CD4-positive, alpha-beta memory T cell (primary cell): ENCODE measurements around the gene NCOA3. TPM values are rescaled to one million over a fixed set of nuclear protein-coding genes. Genes with fewer than 3 reads are reported as not detected.

Source experiments
- CTCF ChIA-PET: fragments of 350-600 bp; sonication (Branson Sonifier 250); formaldehyde crosslinking; loops from one replicate; lab custom pipeline; 2021; ENCODE audit warnings: inconsistent platforms; ENCODE audit not compliant: partially characterized antibody; lab: Charles Lee
- POLR2A ChIA-PET: fragments of 350-600 bp; sonication (Branson Sonifier 250); formaldehyde crosslinking; loops from one replicate; lab custom pipeline; 2021; ENCODE audit not compliant: partially characterized antibody; lab: Charles Lee
- DNase-seq, 5 donors: peaks; one replicate each; pipeline versions ENCODE4 v3.0.0 to v3.0.0-alpha.2; 2020 to 2022; ENCODE audit warnings: mixed read lengths in 1 of 5
- H3K27ac ChIP-seq: one replicate; pipeline ENCODE4 v1.7.0; 2013; ENCODE audit warnings: low read depth, low read length
- H3K27me3 ChIP-seq: 2 replicates; pipeline ENCODE4 v1.7.0; 2013; ENCODE audit warnings: mild to moderate bottlenecking, low read length, moderate library complexity; ENCODE audit not compliant: insufficient read depth
- H3K36me3 ChIP-seq: 2 replicates; pipeline ENCODE4 v1.7.0; 2013; ENCODE audit warnings: mild to moderate bottlenecking, low read length, moderate library complexity; ENCODE audit not compliant: insufficient read depth
- H3K4me1 ChIP-seq: 2 replicates; pipeline ENCODE4 v1.7.0; 2013; ENCODE audit warnings: mild to moderate bottlenecking, low read length, moderate library complexity; ENCODE audit not compliant: insufficient read depth
- H3K4me3 ChIP-seq, 2 donors: one replicate each; pipeline ENCODE4 v1.7.0; 2013; ENCODE audit warnings: low read length in 2 of 2, mild to moderate bottlenecking in 1 of 2
- H3K9me3 ChIP-seq, 2 donors: one replicate each; pipeline ENCODE4 v1.7.0; 2013; ENCODE audit warnings: low read length in 2 of 2, control low read depth in 1 of 2; ENCODE audit not compliant: control insufficient read depth in 1 of 2
- H3K27ac Mint-ChIP-seq, 7 donors: one replicate each; pipeline ENCODE4 v1.8.0; 2020 to 2021; ENCODE audit warnings: mixed read lengths in 7 of 7, mild to moderate bottlenecking in 6 of 7, inconsistent platforms in 3 of 7, moderate library complexity in 3 of 7
- H3K27me3 Mint-ChIP-seq, 2 donors: one replicate each; pipeline ENCODE4 v1.8.0; 2020 to 2021; ENCODE audit warnings: mixed read lengths in 2 of 2
- H3K36me3 Mint-ChIP-seq, 2 donors: one replicate each; pipeline ENCODE4 v1.8.0; 2020 to 2021; ENCODE audit warnings: mixed read lengths in 2 of 2, inconsistent platforms in 1 of 2, mild to moderate bottlenecking in 1 of 2
- H3K4me1 Mint-ChIP-seq, 4 donors: one replicate each; pipeline ENCODE4 v1.8.0; 2020 to 2021; ENCODE audit warnings: mixed read lengths in 4 of 4, mild to moderate bottlenecking in 1 of 4
- H3K4me3 Mint-ChIP-seq, 8 donors: one replicate each; pipeline ENCODE4 v1.8.0; 2020 to 2021; ENCODE audit warnings: mixed read lengths in 8 of 8, mild to moderate bottlenecking in 7 of 8, moderate library complexity in 6 of 8, inconsistent platforms in 3 of 8
- H3K9me3 Mint-ChIP-seq, 8 donors: one replicate each; pipeline ENCODE4 v1.8.0; 2020 to 2021; ENCODE audit warnings: mixed read lengths in 8 of 8, mild to moderate bottlenecking in 5 of 8, inconsistent platforms in 3 of 8, moderate library complexity in 1 of 8
- intact Hi-C: fragments of 100-400 bp; cut with micrococcal nuclease; formaldehyde crosslinking; loops from one replicate; pipeline ENCODE4 v1.15.1; 2023
- polyA plus RNA-seq, 2 donors: library from polyadenylated mRNA; unstranded; fragments of 300-500 nt; fragmentation: Illumina TruSeq; gene quantifications; one replicate each; pipeline ENCODE4 v1.2.3, GENCODE V29; 2021
- total RNA-seq, 2 experiments: library from RNA; stranded (reverse); gene quantifications; one replicate each; pipeline ENCODE4 v1.2.3, GENCODE V29; 2021

NCOA3 gene
- total and polyA plus RNA-seq, 4 experiments from 2014 or later: 7.0 to 74.7 (median 46.2) TPM

GRCh38 chr20:47596003-47596571 is 94.4 kb downstream of the NCOA3 start:
- DNase-seq: no peak
- no peaks in the 10 kb centered on the region for H3K9me3 ChIP-seq
- Mint-ChIP-seq H3K27ac (no peak overlapping the region), H3K4me1 (peaks cover 22 to 39% (median 31%) of the 10 kb centered on the region in 4 donors), H3K27me3 (no peaks in the 10 kb centered on the region), H3K36me3 (peaks cover 8 to 29% of the 10 kb centered on the region in 2 donors), H3K9me3 (no peaks in the 10 kb centered on the region), H3K4me3 (no peak overlapping the region)
- intact Hi-C loops: no loop called here
- POLR2A ChIA-PET: no interaction called here
- CTCF ChIA-PET: interaction anchor here (1.0 to 2.1 kb wide), 3 partner anchors 21 to 212 kb away, joined by 3 to 5 read pairs (median 3); no protein-coding TSS in a partner anchor
- no peak overlapping the region for H3K27ac ChIP-seq
- H3K36me3 ChIP-seq: no peaks in the 10 kb centered on the region
- H3K4me1 ChIP-seq: no peaks in the 10 kb centered on the region
- no peaks in the 10 kb centered on the region for H3K27me3 ChIP-seq
- H3K4me3 ChIP-seq: no peak overlapping the region

- no peaks in the 10 kb centered on the region for H3K9me3 Mint-ChIP-seq
- CTCF ChIA-PET: no interaction called here
These were observed 95.4 kb downstream of the NCOA3 start for GRCh38 chr20:47597090-47597489.

GRCh38 chr20:47598911-47599744 is 97.4 kb downstream of the NCOA3 start:
- DNase-seq: no peak
- no peaks in the 10 kb centered on the region for H3K9me3 ChIP-seq
- intact Hi-C loops: no loop called here
- H3K27me3 ChIP-seq: no peaks in the 10 kb centered on the region
- Mint-ChIP-seq H3K4me1 (peaks cover 29 to 50% (median 38%) of the 10 kb centered on the region in 4 donors), H3K9me3 (no peaks in the 10 kb centered on the region), H3K36me3 (peaks cover 11 to 22% of the 10 kb centered on the region in 2 donors), H3K27ac (no peak overlapping the region), H3K27me3 (no peaks in the 10 kb centered on the region), H3K4me3 (no peak overlapping the region)
- H3K36me3 ChIP-seq: no peaks in the 10 kb centered on the region
- H3K4me1 ChIP-seq: peaks cover 11% of the 10 kb centered on the region
- POLR2A ChIA-PET: no interaction called here
- CTCF ChIA-PET: interaction anchor here (1.0 to 2.5 kb wide), 3 partner anchors 10 to 33 kb away, joined by 3 to 11 read pairs (median 5); no protein-coding TSS in a partner anchor
- no peak overlapping the region for H3K4me3 ChIP-seq
- H3K27ac ChIP-seq: no peak overlapping the region

More at GRCh38 chr20:47597090-47597489, 95.4 kb downstream of the NCOA3 start:
- Mint-ChIP-seq H3K4me3 (no peak overlapping the region), H3K27me3 (no peaks in the 10 kb centered on the region), H3K4me1 (peaks cover 20 to 39% (median 28%) of the 10 kb centered on the region in 4 donors), H3K36me3 (peaks cover 8 to 22% of the 10 kb centered on the region in 2 donors), H3K27ac (peak overlapping the region in 2 of 7 donors; percentile 48 to 50)
- POLR2A ChIA-PET: no interaction called here
- no peaks in the 10 kb centered on the region for H3K27me3 ChIP-seq
- no peaks in the 10 kb centered on the region for H3K36me3 ChIP-seq
- intact Hi-C loops: no loop called here
- DNase-seq: no peak
- no peak overlapping the region for H3K27ac ChIP-seq
- no peak overlapping the region for H3K4me3 ChIP-seq
- no peaks in the 10 kb centered on the region for H3K9me3 ChIP-seq
- H3K4me1 ChIP-seq: no peaks in the 10 kb centered on the region

- Histone ChIP-seq H3K36me3 (no peaks in the 10 kb centered on the region), H3K9me3 (no peaks in the 10 kb centered on the region), H3K27me3 (no peaks in the 10 kb centered on the region), H3K4me3 (no peak overlapping the region), H3K27ac (no peak overlapping the region), H3K4me1 (peaks cover 30% of the 10 kb centered on the region)
- intact Hi-C loops: loop anchor here (10.0 kb wide), 1 partner anchor 46 kb away; no protein-coding TSS in a partner anchor
- peaks cover 9 to 20% of the 10 kb centered on the region in 2 donors for H3K36me3 Mint-ChIP-seq
- POLR2A ChIA-PET: interaction anchor here (1.0 kb wide), 1 partner anchor 9 kb away, joined by 3 read pairs; no protein-coding TSS in a partner anchor
- no peaks in the 10 kb centered on the region for H3K27me3 Mint-ChIP-seq
- CTCF ChIA-PET: interaction anchor here (0.6 to 2.5 kb wide), 6 partner anchors 8 to 328 kb away, joined by 3 to 11 read pairs (median 7); no protein-coding TSS in a partner anchor
- H3K9me3 Mint-ChIP-seq: no peaks in the 10 kb centered on the region
- H3K4me3 Mint-ChIP-seq: no peak overlapping the region
- H3K27ac Mint-ChIP-seq: peak overlapping the region in 1 of 7 donors; percentile 53
- H3K4me1 Mint-ChIP-seq: peaks cover 38 to 58% (median 50%) of the 10 kb centered on the region in 4 donors
- DNase-seq: no peak
These were observed 99.4 kb downstream of the NCOA3 start for GRCh38 chr20:47600967-47601547.

- H3K9me3 ChIP-seq: no peaks in the 10 kb centered on the region
- Mint-ChIP-seq H3K4me3 (peak overlapping the region in 1 of 8 donors; percentile 67), H3K36me3 (peaks cover 6 to 18% of the 10 kb centered on the region in 2 donors), H3K4me1 (peaks cover 47 to 75% (median 60%) of the 10 kb centered on the region in 4 donors), H3K27ac (peak overlapping the region in 4 of 7 donors; percentile 9 to 72 (median 51)), H3K9me3 (no peaks in the 10 kb centered on the region), H3K27me3 (no peaks in the 10 kb centered on the region)
- intact Hi-C loops: loop anchor here (10.0 kb wide), 1 partner anchor 48 kb away; no protein-coding TSS in a partner anchor
- H3K4me1 ChIP-seq: peaks cover 51% of the 10 kb centered on the region
- CTCF ChIA-PET: interaction anchor here (2.5 kb wide), 1 partner anchor 330 kb away, joined by 7 read pairs; no protein-coding TSS in a partner anchor
- POLR2A ChIA-PET: no interaction called here
- no peak overlapping the region for H3K4me3 ChIP-seq
- H3K36me3 ChIP-seq: no peaks in the 10 kb centered on the region
- H3K27ac ChIP-seq: no peak overlapping the region
- H3K27me3 ChIP-seq: no peaks in the 10 kb centered on the region
- DNase-seq: no peak
These were observed 101.6 kb downstream of the NCOA3 start for GRCh38 chr20:47603260-47603659.

- Histone ChIP-seq H3K27ac (no peak overlapping the region), H3K4me1 (peaks cover 72% of the 10 kb centered on the region), H3K4me3 (no peak overlapping the region), H3K27me3 (no peaks in the 10 kb centered on the region), H3K36me3 (no peaks in the 10 kb centered on the region), H3K9me3 (no peaks in the 10 kb centered on the region)
- ChIA-PET CTCF (no interaction called here), POLR2A (no interaction called here)
- H3K9me3 Mint-ChIP-seq: no peaks in the 10 kb centered on the region
- peaks cover 58 to 91% (median 74%) of the 10 kb centered on the region in 4 donors for H3K4me1 Mint-ChIP-seq
- DNase-seq: no peak
- peak overlapping the region; percentile 2 to 91 (median 71) for H3K27ac Mint-ChIP-seq
- peaks cover 6 to 16% of the 10 kb centered on the region in 2 donors for H3K36me3 Mint-ChIP-seq
- intact Hi-C loops: loop anchor here (10.0 kb wide), 1 partner anchor 51 kb away; no protein-coding TSS in a partner anchor
- H3K4me3 Mint-ChIP-seq: peak overlapping the region in 6 of 8 donors; percentile 37 to 76 (median 48)
- no peaks in the 10 kb centered on the region for H3K27me3 Mint-ChIP-seq
These were observed 104.2 kb downstream of the NCOA3 start for GRCh38 chr20:47605673-47606413.
